SK-N-SH (cell line): Measurements from ENCODE around the gene BUD31. TPM values are rescaled to one million over a fixed set of nuclear protein-coding genes. Genes with fewer than 3 reads are reported as not detected.
"Not testable (repeated sequence)": the region's sequence is repeated elsewhere in the genome, so short reads cannot be mapped to it uniquely, and the experiment has no call there.

Experiments used
- CTCF ChIA-PET: fragments of 300-600, 350-600 bp; formaldehyde crosslinking; extraction: SDS; loops from one replicate; lab custom pipeline; 2021; lab: Yijun Ruan, JAX
- POLR2A ChIA-PET: fragments of 350-600 bp; sonication (Branson Sonifier 250); formaldehyde crosslinking; extraction: SDS; loops from one replicate; lab custom pipeline; 2020; ENCODE audit warnings: antibody characterized with exemption, inconsistent platforms; lab: Yijun Ruan, JAX
- DNase-seq: peaks from one replicate; pipeline ENCODE4 v3.0.0; 2012
- H2AFZ ChIP-seq: fragments of 200-600 bp; sonication (generic); 2 replicates; pipeline ENCODE4 v1.8.1; 2016; ENCODE audit warnings: antibody characterized with exemption, mild to moderate bottlenecking, low read depth
- H3F3A ChIP-seq: fragments of 200-600 bp; sonication (generic); replicated peaks from 2 replicates; pipeline ENCODE3; 2016; ENCODE audit warnings: antibody characterized with exemption, mild to moderate bottlenecking; ENCODE audit not compliant: insufficient read depth
- H3K27ac ChIP-seq, 2 experiments: fragments of 200-500 bp in 1 of 2; fragments of 200-600 bp in 1 of 2; sonication (Bioruptor generic) in 1 of 2; sonication (generic), shearing (Covaris generic) in 1 of 2; 2 replicates each; pipeline versions ENCODE4 v1.5.1 to v1.6.1; 2014 to 2016; ENCODE audit warnings: low read depth in 2 of 2, inconsistent platforms in 1 of 2, low read length in 1 of 2, mild to moderate bottlenecking in 1 of 2, mixed read lengths in 1 of 2
- H3K27me3 ChIP-seq: fragments of 200-600 bp; sonication (generic), shearing (Covaris generic); 2 replicates; pipeline ENCODE4 v1.6.1; 2016; ENCODE audit warnings: mixed run types; ENCODE audit not compliant: insufficient read depth
- H3K36me3 ChIP-seq, 2 experiments: fragments of 200-500 bp in 1 of 2; fragments of 200-600 bp in 1 of 2; sonication (Bioruptor generic) in 1 of 2; sonication (generic) in 1 of 2; replicated peaks in 1 of 2; 2 replicates each; pipeline versions ENCODE3 to v1.5.1; 2014 to 2016; ENCODE audit warnings: low read length in 1 of 2, mild to moderate bottlenecking in 1 of 2; ENCODE audit not compliant: insufficient read depth in 2 of 2, control insufficient read depth in 1 of 2
- H3K4me1 ChIP-seq, 2 experiments: fragments of 200-500 bp in 1 of 2; fragments of 200-600 bp in 1 of 2; sonication (Bioruptor generic) in 1 of 2; sonication (generic), shearing (Covaris generic) in 1 of 2; 2 replicates each; pipeline versions ENCODE4 v1.5.1 to v1.6.1; 2014 to 2016; ENCODE audit warnings: low read depth in 1 of 2, low read length in 1 of 2, mixed run types in 1 of 2; ENCODE audit not compliant: insufficient read depth in 2 of 2, control insufficient read depth in 1 of 2
- H3K4me2 ChIP-seq: fragments of 200-600 bp; sonication (generic), shearing (Covaris generic); 2 replicates; pipeline ENCODE4 v1.6.1; 2017; ENCODE audit warnings: mixed run types
- H3K4me3 ChIP-seq, 2 experiments: fragments of 200-500 bp in 1 of 2; fragments of 200-600 bp in 1 of 2; sonication (Bioruptor generic) in 1 of 2; sonication (generic), shearing (Covaris generic) in 1 of 2; 2 replicates each; pipeline versions ENCODE4 v1.5.1 to v1.8.1; 2014 to 2016; ENCODE audit warnings: low read depth in 2 of 2, inconsistent platforms in 1 of 2, low read length in 1 of 2, mild to moderate bottlenecking in 1 of 2, mixed read lengths in 1 of 2, moderate library complexity in 1 of 2
- H3K79me2 ChIP-seq: fragments of 200-600 bp; sonication (generic); 2 replicates; pipeline ENCODE4 v1.8.1; 2017; ENCODE audit warnings: mild to moderate bottlenecking; ENCODE audit not compliant: insufficient read depth
- H3K9ac ChIP-seq: fragments of 200-600 bp; sonication (generic); 2 replicates; pipeline ENCODE4 v1.6.1; 2017; ENCODE audit warnings: mixed run types
- H3K9me2 ChIP-seq: fragments of 200-600 bp; sonication (generic); 2 replicates; pipeline ENCODE4 v1.6.1; 2017; ENCODE audit warnings: mixed run types
- H3K9me3 ChIP-seq: fragments of 200-600 bp; sonication (generic); 2 replicates; pipeline ENCODE4 v1.6.1; 2017; ENCODE audit warnings: mixed run types, mild to moderate bottlenecking, moderate library complexity
- H4K20me1 ChIP-seq: fragments of 200-600 bp; sonication (generic); 2 replicates; pipeline ENCODE4 v1.6.1; 2017; ENCODE audit warnings: mild to moderate bottlenecking, mixed run types; ENCODE audit not compliant: insufficient read depth
- CHD2 ChIP-seq: fragments of 150-350 bp; IDR thresholded peaks from 2 replicates; pipeline ENCODE4 v1.6.1; 2018; ENCODE audit warnings: low read length; ENCODE audit not compliant: partially characterized antibody
- CTCF ChIP-seq: fragments of 200-600 bp; sonication (generic); IDR thresholded peaks from 2 replicates; pipeline ENCODE4 v1.6.1; 2017; ENCODE audit warnings: antibody characterized with exemption, mild to moderate bottlenecking, moderate library complexity
- ELF1 ChIP-seq: IDR thresholded peaks from 2 replicates; pipeline ENCODE4 v1.4.0; 2012
- EP300 ChIP-seq, 2 experiments: IDR thresholded peaks; 2 replicates each; pipeline versions ENCODE4 v1.4.0 to v1.6.1; 2012; ENCODE audit warnings: borderline replicate concordance in 1 of 2, low read depth in 1 of 2, low read length in 1 of 2
- FOXJ3 ChIP-seq: sonication (generic); formaldehyde crosslinking; IDR thresholded peaks from 2 replicates; pipeline ENCODE4 v1.5.1; 2020; ENCODE audit warnings: mild to moderate bottlenecking, missing genetic modification reagents
- FOXM1 ChIP-seq: IDR thresholded peaks from 2 replicates; pipeline ENCODE4 v1.4.0; 2012; ENCODE audit warnings: low read depth, mild to moderate bottlenecking
- GATA2 ChIP-seq: sonication (generic); formaldehyde crosslinking; IDR thresholded peaks from 2 replicates; pipeline ENCODE4 v1.5.0; 2020; ENCODE audit warnings: mild to moderate bottlenecking, missing genetic modification reagents
- MEF2A ChIP-seq: IDR thresholded peaks from 2 replicates; pipeline ENCODE4 v1.4.0; 2012; ENCODE audit warnings: low read depth, borderline replicate concordance
- NFIC ChIP-seq: IDR thresholded peaks from 2 replicates; pipeline ENCODE4 v1.4.0; 2012; ENCODE audit warnings: borderline replicate concordance
- RAD21 ChIP-seq: IDR thresholded peaks from 2 replicates; pipeline ENCODE4 v1.6.1; 2012; ENCODE audit warnings: mild to moderate bottlenecking, low read length
- RXRA ChIP-seq: IDR thresholded peaks from 2 replicates; pipeline ENCODE4 v1.4.0; 2012; ENCODE audit warnings: low read depth, mild to moderate bottlenecking, borderline replicate concordance
- SMC3 ChIP-seq: IDR thresholded peaks from 2 replicates; pipeline ENCODE4 v1.6.1; 2012; ENCODE audit warnings: low read depth, low read length, improper control_type of control experiment
- WGBS: methylation state at CpG from one replicate; pipeline ENCODE4 v1.1.6; 2017; ENCODE audit warnings: low lambda C conversion rate; 5-methylcytosine and 5-hydroxymethylcytosine counted together
- polyA plus RNA-seq, 3 experiments: library from polyadenylated mRNA; depleted of rRNA; stranded (reverse); fragments of >200 nt; gene quantifications; 2 replicates each; pipeline ENCODE4 v1.2.3, GENCODE V29; 2012
- TF ChIP-seq, protein P1 (sequence below): IDR thresholded peaks from 2 replicates; pipeline ENCODE4 v1.4.0; 2012; ENCODE audit warnings: low read depth, borderline replicate concordance
- TF ChIP-seq, protein P2 (sequence below): IDR thresholded peaks from 2 replicates; pipeline ENCODE4 v1.6.1; 2012; ENCODE audit warnings: mild to moderate bottlenecking, low read depth, low read length, moderate library complexity

BUD31 gene
- polyA plus RNA-seq, 1 of the 3 experiments (the other 2 are of a cell fraction), result 162 TPM

GRCh38 chr7:99385564-99385963 lies 23.2 kb upstream of the BUD31 start:
- no peak for TF ChIP-seq GATA2 (CRISPR knock-in tag)
- TF ChIP-seq ELF1, result no peak
- TF ChIP-seq FOXJ3 (CRISPR knock-in tag), result no peak
- TF ChIP-seq, protein P1, sequence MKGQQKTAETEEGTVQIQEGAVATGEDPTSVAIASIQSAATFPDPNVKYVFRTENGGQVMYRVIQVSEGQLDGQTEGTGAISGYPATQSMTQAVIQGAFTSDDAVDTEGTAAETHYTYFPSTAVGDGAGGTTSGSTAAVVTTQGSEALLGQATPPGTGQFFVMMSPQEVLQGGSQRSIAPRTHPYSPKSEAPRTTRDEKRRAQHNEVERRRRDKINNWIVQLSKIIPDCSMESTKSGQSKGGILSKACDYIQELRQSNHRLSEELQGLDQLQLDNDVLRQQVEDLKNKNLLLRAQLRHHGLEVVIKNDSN, result no peak
- peaks cover 23% of the 10 kb centered on the region for H3F3A ChIP-seq
- CTCF ChIA-PET, result interaction anchor here (0.6 to 1.4 kb wide), 2 partner anchors 22 to 1221 kb away, joined by 3 to 4 read pairs; no protein-coding TSS in a partner anchor
- H3K4me3 ChIP-seq, result no peak overlapping the region
- H3K9me3 ChIP-seq, result no peaks in the 10 kb centered on the region
- no peak overlapping the region for H3K4me2 ChIP-seq
- DNase-seq, result no peak
- H3K27me3 ChIP-seq, result no peaks in the 10 kb centered on the region
- no peak overlapping the region for H2AFZ ChIP-seq
- no peak overlapping the region for H3K9ac ChIP-seq
- no peak overlapping the region for H3K27ac ChIP-seq
- peaks cover 24 to 59% of the 10 kb centered on the region in 2 experiments for H3K36me3 ChIP-seq
- WGBS, result 96% methylated on average over 4 of the region's 8 CpGs
- POLR2A ChIA-PET, result no interaction called here
- peaks cover 0 to 16% of the 10 kb centered on the region in 2 experiments; a peak in 1 of 4 replicates for H3K4me1 ChIP-seq
- peaks cover 49% of the 10 kb centered on the region for H3K79me2 ChIP-seq
- no peaks in the 10 kb centered on the region for H3K9me2 ChIP-seq
- H4K20me1 ChIP-seq, result peaks cover 46% of the 10 kb centered on the region

DNA sequence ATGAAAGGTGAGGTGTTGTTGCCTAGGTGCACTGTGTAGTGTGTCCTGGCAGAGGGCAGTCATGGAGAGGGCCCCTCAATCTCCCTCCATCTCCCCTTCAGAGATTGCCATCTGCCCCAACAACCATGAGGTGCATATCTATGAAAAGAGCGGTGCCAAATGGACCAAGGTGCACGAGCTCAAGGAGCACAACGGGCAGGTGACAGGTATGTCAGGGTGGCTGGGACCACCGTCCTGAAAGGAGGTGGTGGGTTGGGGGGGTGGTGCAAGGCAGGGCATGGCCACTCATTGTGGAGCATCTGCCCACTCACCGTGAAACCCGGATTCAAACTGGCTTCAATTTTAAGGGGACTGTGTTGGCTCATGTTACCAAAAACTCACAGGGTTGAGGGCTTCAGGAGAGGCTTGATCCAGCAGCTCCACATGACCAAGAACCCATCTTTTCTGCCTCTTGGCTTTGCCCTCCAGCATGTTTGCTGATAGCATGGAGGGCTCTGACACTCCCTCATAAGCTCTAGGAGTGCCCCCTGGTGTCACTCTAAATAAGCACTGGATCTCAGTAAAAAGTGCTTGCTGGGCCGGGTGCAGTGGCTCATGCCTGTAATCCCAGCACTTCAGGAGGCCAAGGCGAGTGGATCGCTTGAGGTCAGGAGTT lies 22.1 kb upstream of the BUD31 start:
- DNase-seq, result peak; percentile 58
- Histone ChIP-seq H3K9me3 (no peaks in the 10 kb centered on the region), H3K4me3 (no peak overlapping the region), H3K27ac (no peak overlapping the region), H4K20me1 (peaks cover 34% of the 10 kb centered on the region), H3K27me3 (no peaks in the 10 kb centered on the region), H3K9me2 (no peaks in the 10 kb centered on the region), H3K79me2 (peaks cover 38% of the 10 kb centered on the region), H3K36me3 (peaks cover 31 to 70% of the 10 kb centered on the region in 2 experiments), H2AFZ (no peak overlapping the region), H3K4me2 (no peak overlapping the region), H3K4me1 (peaks cover 0 to 5% of the 10 kb centered on the region in 2 experiments; a peak in 1 of 4 replicates), H3K9ac (no peak overlapping the region), H3F3A (peaks cover 30% of the 10 kb centered on the region)
- POLR2A ChIA-PET, result no interaction called here
- CTCF ChIA-PET, result interaction anchor here (0.9 to 2.2 kb wide), 5 partner anchors 9 to 21 kb away, joined by 3 to 6 read pairs (median 4); no protein-coding TSS in a partner anchor
- 90% methylated on average over 9 of the region's 9 CpGs for WGBS
- TF ChIP-seq FOXM1 (no peak), NFIC (no peak), CTCF (peak; percentile 50), ELF1 (no peak), EP300 (IDR thresholded peaks at IDR 0.05; ENCODE audit: borderline replicate concordance in 1 of 2, low read depth in 1 of 2, low read length in 1 of 2) (no peak), MEF2A (no peak), RXRA (no peak), CHD2 (no peak), SMC3 (peak; percentile 25; the same call in 1 of the 2 replicates), RAD21 (peak; percentile 55)
- TF ChIP-seq, protein P2, sequence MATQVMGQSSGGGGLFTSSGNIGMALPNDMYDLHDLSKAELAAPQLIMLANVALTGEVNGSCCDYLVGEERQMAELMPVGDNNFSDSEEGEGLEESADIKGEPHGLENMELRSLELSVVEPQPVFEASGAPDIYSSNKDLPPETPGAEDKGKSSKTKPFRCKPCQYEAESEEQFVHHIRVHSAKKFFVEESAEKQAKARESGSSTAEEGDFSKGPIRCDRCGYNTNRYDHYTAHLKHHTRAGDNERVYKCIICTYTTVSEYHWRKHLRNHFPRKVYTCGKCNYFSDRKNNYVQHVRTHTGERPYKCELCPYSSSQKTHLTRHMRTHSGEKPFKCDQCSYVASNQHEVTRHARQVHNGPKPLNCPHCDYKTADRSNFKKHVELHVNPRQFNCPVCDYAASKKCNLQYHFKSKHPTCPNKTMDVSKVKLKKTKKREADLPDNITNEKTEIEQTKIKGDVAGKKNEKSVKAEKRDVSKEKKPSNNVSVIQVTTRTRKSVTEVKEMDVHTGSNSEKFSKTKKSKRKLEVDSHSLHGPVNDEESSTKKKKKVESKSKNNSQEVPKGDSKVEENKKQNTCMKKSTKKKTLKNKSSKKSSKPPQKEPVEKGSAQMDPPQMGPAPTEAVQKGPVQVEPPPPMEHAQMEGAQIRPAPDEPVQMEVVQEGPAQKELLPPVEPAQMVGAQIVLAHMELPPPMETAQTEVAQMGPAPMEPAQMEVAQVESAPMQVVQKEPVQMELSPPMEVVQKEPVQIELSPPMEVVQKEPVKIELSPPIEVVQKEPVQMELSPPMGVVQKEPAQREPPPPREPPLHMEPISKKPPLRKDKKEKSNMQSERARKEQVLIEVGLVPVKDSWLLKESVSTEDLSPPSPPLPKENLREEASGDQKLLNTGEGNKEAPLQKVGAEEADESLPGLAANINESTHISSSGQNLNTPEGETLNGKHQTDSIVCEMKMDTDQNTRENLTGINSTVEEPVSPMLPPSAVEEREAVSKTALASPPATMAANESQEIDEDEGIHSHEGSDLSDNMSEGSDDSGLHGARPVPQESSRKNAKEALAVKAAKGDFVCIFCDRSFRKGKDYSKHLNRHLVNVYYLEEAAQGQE, result no peak

DNA sequence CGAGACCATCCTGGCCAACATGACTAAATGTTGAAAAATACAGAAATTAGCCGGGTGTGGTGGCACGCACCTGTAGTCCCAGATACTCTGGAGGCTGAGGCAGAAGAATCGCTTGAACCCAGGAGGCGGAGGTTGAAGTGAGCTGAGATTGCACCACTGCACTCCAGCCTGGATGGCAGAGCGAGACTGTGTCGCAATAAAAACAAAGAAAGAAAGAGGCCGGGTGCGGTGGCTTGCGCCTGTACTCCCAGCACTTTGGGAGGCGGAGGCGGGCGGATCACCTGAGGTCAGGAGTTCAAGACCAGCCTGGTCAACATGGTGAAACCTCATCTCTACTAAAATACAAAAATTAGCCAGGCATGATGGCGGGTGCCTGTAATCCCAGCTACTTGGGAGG lies 21.5 kb upstream of the BUD31 start:
- H3K9ac ChIP-seq, POLR2A ChIA-PET, H2AFZ ChIP-seq, H3K27me3 ChIP-seq, H3K9me2 ChIP-seq, H3K4me2 ChIP-seq, H3K27ac ChIP-seq, H3K9me3 ChIP-seq, H3K4me1 ChIP-seq, H3K4me3 ChIP-seq, DNase-seq: not testable (repeated sequence)
- Histone ChIP-seq H3K36me3 (peaks cover 34 to 75% of the 10 kb centered on the region in 2 experiments), H3F3A (peaks cover 35% of the 10 kb centered on the region), H3K79me2 (peaks cover 38% of the 10 kb centered on the region), H4K20me1 (peaks cover 29% of the 10 kb centered on the region)
- WGBS, result 94% methylated on average over 14 of the region's 14 CpGs
- CTCF ChIA-PET, result interaction anchor here (1.1 to 2.2 kb wide), 3 partner anchors 9 to 21 kb away, joined by 3 to 6 read pairs (median 4); no protein-coding TSS in a partner anchor
